Right renal cortex interstitium (tissue), 3 donors: ENCODE data around the gene CMTM2. TPM values are rescaled to one million over a fixed set of nuclear protein-coding genes. Genes with fewer than 3 reads are reported as not detected.
"Not testable (repeated sequence)": the region's sequence is repeated elsewhere in the genome, so short reads cannot be mapped to it uniquely, and the experiment has no call there.

Experiments used
- DNase-seq, 3 donors: peaks; one replicate each; pipeline ENCODE4 v3.0.0-alpha.2; 2013; ENCODE audit warnings: low read depth in 3 of 3, low spot score in 2 of 3
- polyA plus RNA-seq, 3 donors: library from polyadenylated mRNA; unstranded; fragments of 120-200 nt; gene quantifications; one replicate each; pipeline ENCODE4 v1.2.1, GENCODE V29; 2013; ENCODE audit not compliant: insufficient read length in 3 of 3

The CMTM2 gene
- polyA plus RNA-seq, 3 donors, result 0.28 to 0.96 (median 0.41) TPM

DNA sequence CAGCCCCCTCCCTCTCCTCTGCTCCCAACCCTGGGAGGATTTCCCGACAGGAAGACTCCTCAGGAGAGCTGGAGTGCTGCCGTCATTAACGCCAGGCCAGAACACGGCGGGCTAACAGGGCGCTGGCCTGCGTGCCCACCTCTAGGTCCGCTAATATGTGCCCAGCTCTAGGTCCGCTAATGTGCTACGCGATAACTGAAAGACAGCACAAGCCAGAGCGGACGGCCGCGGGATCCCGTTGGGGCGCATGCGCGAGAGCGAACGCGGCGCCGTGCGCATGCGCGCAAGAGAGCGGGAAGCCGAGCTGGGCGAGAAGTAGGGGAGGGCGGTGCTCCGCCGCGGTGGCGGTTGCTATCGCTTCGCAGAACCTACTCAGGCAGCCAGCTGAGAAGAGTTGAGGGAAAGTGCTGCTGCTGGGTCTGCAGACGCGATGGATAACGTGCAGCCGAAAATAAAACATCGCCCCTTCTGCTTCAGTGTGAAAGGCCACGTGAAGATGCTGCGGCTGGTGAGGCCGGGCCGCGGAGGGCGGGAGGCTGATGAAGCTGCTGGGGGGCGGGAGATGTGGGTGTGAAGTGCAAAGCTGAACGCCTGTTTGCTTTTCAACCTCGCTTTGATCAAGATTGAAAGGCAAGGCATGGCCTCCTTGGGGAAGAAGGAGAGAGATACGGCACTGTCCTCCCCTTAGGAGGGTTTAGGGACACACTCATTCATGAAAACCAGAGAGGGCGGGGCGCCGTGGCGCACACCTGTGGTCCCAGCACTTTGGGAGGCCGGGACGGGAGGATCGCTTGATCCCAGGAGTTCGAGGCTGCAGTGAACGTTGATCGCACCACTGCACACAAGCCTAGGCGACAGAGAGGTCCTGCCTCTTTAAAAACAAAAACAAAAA is 26.7 kb upstream of the CMTM2 start, which contains the start of gene CKLF:
Gene CKLF (plus strand): TSS at position 291 of the 892 bp plus-strand sequence. CDS start 140 bp downstream, at position 431.
- peak; percentile 84 to 88 (median 88) for DNase-seq

DNA sequence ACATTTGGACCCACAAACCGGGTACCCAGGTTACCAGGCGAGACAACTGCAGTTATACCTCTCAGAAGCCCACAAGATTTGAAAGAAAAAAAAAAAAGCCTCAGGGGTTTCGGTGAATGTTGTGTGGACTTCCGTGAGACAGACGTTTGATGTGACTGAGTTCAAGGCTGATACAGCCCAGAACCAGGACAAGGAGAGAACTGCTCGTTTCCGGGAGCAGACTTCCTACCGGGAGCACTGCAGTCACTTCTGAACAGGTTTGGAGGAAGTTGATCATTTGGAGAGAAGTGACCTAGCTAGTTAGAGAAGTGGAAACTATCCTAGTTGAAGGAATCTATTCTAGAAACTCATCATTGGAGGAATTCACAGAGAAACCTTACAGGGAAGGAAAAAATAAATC is 26.0 kb upstream of the CMTM2 start:
- no peak for DNase-seq

GRCh38 chr16:66554021-66554420 is 25.2 kb upstream of the CMTM2 start:
- DNase-seq, result no peak

DNA sequence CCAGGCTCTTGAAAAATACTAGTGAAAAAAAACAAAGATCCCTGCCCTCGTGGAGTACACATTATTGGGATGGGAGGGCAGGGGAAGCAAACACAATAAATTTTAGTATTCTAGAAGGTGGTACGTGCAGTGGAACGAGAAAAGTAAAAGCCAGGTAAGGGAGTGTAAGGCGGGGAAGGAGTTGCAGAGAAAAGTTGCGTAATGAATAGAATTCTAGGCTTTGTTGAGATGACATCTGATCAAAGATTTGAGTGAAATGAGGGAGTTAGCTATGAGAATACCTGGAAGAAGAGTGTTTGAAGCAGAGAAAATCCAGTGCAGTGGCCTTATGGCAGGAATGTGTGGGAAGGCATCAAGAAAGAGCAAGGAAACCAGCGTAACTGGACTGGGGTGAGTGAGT is 24.8 kb upstream of the CMTM2 start:
- no peak for DNase-seq

- DNase-seq, result no peak
These were observed 19.2 kb upstream of the CMTM2 start for GRCh38 chr16:66560107-66560506.

GRCh38 chr16:66561381-66562080 is 17.7 kb upstream of the CMTM2 start:
- no peak for DNase-seq

DNA sequence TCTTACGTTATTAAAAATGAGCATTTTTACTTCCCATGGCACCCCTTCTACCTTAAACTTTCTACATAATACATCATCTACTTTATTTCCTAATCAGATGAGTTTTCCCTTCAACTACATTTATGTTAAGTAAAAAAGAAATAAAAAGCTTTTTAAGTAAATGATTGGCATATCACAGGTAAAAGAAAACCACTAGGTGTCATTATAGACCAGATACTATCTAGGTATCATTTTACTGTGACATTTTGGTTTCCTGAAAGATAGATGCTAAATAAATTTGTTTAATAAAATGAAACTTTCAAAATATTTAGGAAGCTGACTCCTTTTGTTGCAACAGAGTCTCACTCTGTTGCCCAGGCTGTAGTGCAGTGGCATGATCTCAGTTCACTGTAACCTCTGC is 16.9 kb upstream of the CMTM2 start:
- DNase-seq, result no peak

GRCh38 chr16:66562986-66563385 is 16.3 kb upstream of the CMTM2 start:
- no peak for DNase-seq

- DNase-seq, result no peak
These were observed 15.5 kb upstream of the CMTM2 start for GRCh38 chr16:66563574-66564334.

GRCh38 chr16:66566051-66566901 is 13.0 kb upstream of the CMTM2 start, which contains the start of gene CMTM1:
Gene CMTM1 (plus strand): TSS chr16:66566439. CDS start chr16:66566514, 75 bp downstream.
- DNase-seq, result no peak

GRCh38 chr16:66567270-66567669 is 12.0 kb upstream of the CMTM2 start:
- DNase-seq, result not testable (repeated sequence)

GRCh38 chr16:66568355-66568754 is 10.9 kb upstream of the CMTM2 start:
- DNase-seq, result no peak

GRCh38 chr16:66569131-66569530 is 10.1 kb upstream of the CMTM2 start:
- DNase-seq, result no peak

DNA sequence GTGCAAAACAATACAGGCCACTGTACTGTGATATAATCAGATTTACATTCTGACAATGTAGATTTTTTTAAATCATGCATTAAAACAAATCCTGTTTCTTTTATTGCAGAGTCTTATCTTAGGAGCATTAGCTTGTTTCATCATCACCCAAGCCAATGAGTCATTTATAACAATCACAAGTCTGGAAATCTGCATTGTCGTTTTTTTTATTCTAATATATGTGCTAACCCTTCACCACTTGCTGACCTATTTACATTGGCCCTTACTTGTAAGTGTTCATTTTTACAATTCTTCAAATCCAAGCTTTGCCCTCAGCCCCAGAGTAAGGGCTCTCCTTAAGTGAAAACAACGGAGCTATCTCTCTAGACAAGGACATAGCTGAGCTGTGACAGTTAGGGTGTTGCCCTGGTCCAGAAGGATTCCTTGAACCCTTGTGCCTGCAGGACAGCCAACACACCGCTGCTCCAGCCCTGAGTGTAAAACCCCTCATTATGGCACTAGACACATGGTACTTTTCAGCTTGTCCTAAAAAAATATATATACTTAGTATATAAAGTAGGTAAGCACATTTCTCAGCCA is 9.3 kb upstream of the CMTM2 start:
- DNase-seq, result no peak

- no peak for DNase-seq
These were observed 6.9 kb upstream of the CMTM2 start for GRCh38 chr16:66572356-66572755.

DNA sequence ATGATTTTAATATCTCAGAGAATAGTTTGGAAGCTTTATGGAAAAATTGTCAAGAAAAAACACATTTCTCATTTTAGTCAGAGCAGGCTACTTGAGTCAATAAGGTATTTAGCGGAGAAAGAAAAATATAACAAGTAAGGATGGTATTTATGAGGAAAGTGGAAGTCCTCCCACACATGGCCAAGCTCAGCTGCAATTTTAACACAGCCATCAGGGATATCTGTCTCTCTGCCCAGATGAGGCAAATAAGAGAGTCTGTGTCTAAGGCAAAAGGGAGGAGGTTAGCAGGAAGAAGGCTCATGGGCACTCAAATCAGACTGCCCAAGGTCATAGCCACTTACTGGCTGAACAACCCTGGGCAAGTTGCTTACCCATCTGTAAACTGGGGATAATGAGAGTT is 5.2 kb upstream of the CMTM2 start:
- DNase-seq, result no peak

DNA sequence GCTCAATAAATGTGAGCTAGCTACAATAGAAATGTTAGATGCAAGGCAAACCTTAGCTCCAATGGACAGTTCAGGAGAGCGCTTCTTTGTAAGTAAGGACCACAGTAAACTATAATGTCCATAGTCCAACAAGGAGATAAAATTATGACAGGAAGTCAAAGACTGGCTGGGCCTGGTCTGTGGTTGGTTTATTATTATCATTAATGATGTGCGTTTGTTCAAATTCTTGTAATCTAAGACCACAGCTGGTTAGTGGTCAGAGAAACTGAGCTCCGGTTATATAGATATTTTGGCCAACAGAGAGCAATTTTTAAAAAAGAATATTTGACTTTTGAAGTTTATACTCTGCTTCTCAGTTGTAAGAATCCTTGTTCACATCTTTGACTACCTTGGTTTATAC is 4.7 kb upstream of the CMTM2 start:
- DNase-seq, result no peak

DNA sequence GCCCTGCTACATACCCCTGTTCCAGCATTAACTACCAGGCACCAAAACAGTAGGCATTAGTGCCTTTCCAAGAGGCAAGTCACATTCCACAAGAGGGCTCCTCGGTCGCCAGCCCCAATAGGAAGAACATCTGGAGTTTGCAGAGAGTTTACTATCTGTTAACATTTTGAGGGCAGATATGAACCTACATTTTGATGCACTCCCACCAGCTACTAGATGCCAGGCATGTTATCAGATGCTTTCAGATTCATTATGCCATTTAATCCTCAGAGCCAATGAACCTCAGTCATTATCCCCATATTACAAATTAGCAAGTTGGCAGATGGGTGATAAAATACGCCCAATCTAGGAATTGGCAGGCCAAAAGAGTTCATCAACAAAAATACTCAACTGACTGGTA is 4.2 kb upstream of the CMTM2 start:
- DNase-seq, result no peak

- DNase-seq, result no peak
These were observed 3.0 kb upstream of the CMTM2 start for GRCh38 chr16:66576296-66576695.
